Left cardiac atrium (tissue), 4 donors: ENCODE measurements around the gene HSDL2. TPM values are rescaled to one million over a fixed set of nuclear protein-coding genes. Genes with fewer than 3 reads are reported as not detected.
"Not testable (repeated sequence)": the region's sequence is repeated elsewhere in the genome, so short reads cannot be mapped to it uniquely, and the experiment has no call there.

Experiments
- ATAC-seq, 2 donors: fragments of 200-7000 bp; cut with Tn5 transposase; one replicate each; pipeline ENCODE4 v1.9.1; 2020; ENCODE audit warnings: mild to moderate bottlenecking in 2 of 2, moderate library complexity in 2 of 2
- DNase-seq: peaks from one replicate; pipeline ENCODE4 v3.0.0-alpha.2; 2020
- intact Hi-C, 2 donors: fragments of 100-400 bp; cut with DNase I; formaldehyde crosslinking; loops; one replicate each; pipeline versions ENCODE4 v1.14.1 to v1.15.1; 2022 to 2023
- total RNA-seq, 2 donors: library from RNA; stranded (reverse); fragmentation: NEBNext Ultra II Directional; extraction: Animal tissue kit (Norgen Biotek cat#: 25700); gene quantifications; one replicate each; pipeline ENCODE4 v1.2.1, GENCODE V29; 2021
- donor health status: DM: no; HTN: yes; CAD: no.
- donor health status: DM: no; HTN: yes; CAD: no; lungs with severe emphysema.
- donor health status: DM: yes; HTN: yes; CAD: no.
- donor health status: Dilated cardiomyopathy.

HSDL2 gene
- total RNA-seq, 2 donors from 2014 or later: 99.3 to 107 TPM

DNA sequence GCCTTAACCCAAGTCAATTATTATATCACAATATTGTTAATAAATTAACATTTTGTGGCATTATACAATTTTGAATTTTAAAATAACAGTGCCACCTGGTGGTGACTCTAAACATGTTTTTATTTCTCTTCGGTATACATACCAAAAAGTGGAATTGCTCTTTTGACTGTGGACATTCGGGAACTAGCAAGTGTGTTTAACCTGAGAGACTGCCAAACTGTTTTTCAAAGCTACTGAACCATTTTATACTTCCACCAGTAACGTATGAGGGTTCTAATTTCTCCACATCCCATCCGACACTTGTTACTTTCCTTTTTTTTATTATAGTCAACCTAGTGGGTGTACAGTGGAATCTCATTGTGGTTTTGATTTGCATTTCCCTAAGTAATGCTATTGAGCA is 18.3 kb upstream of the HSDL2 start:
- intact Hi-C loops: loop anchor here (2.0 to 5.0 kb wide), 2 partner anchors 264 to 275 kb away; no protein-coding TSS in a partner anchor
- no peak for DNase-seq
- peak; percentile 34 to 51 for ATAC-seq

DNA sequence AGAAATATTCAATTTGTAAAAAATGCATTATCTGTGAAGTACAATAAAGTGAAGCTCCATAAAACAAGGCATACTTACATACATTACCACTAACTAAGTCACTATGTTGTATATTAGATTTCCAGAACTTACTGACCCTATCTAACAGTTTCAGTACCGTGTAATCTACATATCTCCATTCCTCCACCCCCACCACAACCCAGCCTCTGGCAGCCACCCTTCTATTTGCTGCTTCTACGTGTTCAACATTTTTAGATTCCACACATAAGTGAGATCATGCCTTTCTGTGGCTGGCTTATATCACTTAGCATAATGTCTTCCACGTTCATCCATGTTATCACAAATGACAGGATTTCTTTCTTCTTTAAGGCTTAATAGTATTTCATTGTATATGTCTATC is 15.1 kb upstream of the HSDL2 start:
- peak in 1 of 2 donors; percentile 23 for ATAC-seq
- no peak for DNase-seq
- intact Hi-C loops: loop anchor here in 1 of 2 donors (5.0 kb wide), 1 partner anchor 267 kb away; no protein-coding TSS in a partner anchor

DNA sequence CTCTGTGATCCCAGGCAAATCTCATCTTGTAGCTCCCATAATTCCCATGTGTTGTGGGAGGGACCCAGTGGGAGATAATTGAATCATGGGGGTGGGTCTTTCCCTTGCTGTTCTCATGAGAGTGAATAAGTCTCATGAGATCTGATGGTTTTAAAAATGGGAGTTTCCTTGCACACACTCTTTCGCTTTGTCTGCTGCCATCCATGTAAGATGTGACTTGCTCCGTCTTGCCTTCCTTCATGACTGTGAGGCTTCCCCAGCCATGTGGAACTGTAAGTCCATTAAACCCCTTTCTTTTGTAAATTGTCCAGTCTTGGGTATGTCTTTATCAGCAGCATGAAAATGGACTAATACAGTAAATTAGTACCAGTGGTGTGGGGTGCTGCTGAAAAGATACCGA is 14.7 kb upstream of the HSDL2 start:
- DNase-seq, intact Hi-C loops, ATAC-seq: not testable (repeated sequence)

DNA sequence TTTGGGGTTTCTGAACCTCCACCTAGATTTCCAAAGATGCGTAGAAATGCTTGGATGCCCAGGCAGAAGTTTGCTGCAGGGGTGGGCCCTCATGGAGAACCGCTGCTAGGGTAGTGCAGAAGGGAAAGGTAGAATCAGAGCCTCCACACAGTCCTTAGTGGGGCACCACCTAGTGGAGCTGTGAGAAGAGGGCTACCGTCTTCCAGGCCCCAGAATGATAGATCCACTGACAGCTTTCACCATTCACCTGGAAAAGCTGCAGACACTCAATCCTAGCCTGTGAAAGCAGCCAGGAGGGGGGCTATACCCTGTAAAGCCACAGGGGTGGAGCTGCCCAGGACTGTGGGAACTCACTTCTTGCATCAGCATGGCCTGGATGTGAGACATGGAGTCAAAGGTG is 13.3 kb upstream of the HSDL2 start:
- ATAC-seq: no peak
- intact Hi-C loops: no loop called here

DNA sequence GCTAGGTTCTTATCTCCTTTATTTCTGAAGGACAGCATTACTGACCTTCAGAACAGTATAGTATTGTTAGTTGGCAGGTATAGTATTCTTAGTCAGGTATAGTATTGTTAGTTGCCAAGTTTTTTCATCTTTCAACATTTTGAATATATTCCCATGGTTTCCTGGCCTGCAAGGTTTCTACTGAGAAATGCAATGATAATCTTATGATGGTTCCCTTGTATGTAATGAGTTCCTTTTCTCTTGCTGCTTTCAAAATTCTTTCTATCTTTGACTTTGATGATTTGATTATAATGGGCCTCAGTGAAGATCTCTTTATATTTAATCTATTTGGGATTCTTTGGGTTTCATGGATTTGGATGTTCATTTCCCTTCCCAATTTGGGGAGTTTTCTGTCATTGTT is 12.4 kb upstream of the HSDL2 start:
- intact Hi-C loops: no loop called here
- no peak for DNase-seq

More for the DNA sequence above, 13.3 kb upstream of the HSDL2 start:
- DNase-seq: no peak

DNA sequence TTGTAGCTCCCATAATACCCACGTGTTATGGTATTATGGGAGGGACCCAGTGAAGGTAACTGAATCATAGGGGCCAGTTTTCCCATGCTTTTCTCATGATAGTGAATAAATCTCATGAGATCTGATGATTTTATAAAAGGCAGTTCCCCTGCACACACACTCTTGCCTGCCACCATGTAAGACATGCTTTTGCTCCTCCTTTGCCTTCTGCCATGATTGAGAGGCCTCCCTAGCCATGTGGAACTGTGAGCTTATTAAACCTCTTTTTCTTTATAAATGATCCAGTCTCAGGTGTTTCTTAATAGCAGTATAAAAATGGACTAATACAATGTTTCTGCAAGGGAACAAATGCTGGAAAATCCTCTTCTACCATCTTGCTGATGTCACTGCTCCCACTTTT is 10.1 kb upstream of the HSDL2 start:
- DNase-seq: no peak
- intact Hi-C loops: no loop called here
- ATAC-seq: no peak

More for the DNA sequence above, 12.4 kb upstream of the HSDL2 start:
- no peak for ATAC-seq

DNA sequence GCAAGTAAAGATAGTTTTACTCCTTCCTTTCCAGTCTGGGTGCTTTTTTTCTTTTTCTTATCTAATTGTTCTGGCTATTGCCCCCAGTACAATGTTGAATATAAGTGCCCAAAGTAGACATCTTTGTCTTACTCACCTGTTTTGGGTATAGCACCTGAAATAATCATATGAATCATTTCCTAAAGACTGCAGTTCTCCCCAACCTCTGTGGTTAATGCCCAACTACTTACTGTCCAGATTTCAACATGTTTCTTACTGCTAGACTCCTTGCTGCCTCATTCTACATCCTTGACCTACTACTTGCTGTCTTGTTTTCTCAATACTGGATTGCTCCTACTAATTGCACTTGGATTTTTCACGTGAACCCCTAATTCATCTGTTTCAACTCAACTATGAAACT is 8.8 kb upstream of the HSDL2 start:
- ATAC-seq (no peak), DNase-seq (no peak)
- intact Hi-C loops: no loop called here

DNA sequence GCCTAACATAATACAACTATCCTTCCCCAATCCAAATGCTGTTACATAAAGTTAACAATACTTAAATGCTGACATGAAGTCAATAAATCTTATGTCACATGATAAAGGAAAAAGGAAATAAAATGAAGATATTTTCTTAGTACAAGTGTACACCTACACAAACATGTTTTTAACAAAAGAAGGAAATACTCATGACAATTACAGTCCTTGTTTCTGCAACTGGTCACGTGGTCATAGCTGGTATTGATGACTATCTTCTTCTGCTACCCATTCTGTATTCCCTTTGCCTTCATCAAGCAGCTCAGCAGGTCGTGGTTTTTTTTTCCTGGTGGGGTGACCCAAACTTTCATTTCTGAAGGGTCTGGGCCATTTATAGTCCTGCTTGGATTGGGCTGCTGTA is 6.2 kb upstream of the HSDL2 start:
- ATAC-seq, DNase-seq, intact Hi-C loops: not testable (repeated sequence)

DNA sequence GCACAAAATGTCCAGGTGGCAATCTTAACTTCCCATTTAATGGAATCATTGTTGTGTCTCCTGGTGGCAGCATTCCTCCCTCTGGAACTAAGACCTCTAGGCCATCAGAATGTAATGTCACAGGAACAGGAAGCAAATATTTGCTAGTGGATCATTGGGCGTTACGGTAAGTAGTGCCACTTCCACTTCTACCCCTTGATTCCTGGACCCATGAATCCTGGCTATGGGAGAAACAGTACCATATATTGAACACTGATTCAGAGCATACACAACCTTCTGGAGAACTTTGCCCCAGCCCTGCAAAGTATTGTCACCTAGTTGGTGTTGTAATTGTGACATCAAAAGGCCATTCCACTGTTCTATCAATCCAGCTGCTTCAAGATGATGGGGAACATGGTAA is 5.7 kb upstream of the HSDL2 start:
- ATAC-seq, intact Hi-C loops, DNase-seq: not testable (repeated sequence)

DNA sequence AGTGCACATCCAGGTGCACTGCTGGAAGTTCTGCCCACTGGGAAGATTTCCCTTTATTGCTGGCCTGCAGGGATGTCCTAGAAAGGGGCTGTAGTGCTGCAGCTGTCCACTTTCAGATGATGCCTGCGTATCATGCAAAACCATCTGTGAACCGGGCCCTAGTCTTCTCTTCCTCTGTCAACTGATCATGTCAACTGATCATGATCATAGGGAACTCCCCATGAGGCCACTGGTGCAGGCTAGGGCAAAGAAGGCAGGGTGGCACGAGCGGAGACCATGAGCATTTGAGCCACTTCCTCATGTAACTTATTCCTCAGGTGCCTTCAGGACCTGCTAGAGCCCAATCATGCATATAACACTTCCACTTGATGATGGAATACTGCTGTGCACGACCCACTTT is 4.5 kb upstream of the HSDL2 start:
- ATAC-seq (no peak), DNase-seq (no peak)
- intact Hi-C loops: no loop called here

DNA sequence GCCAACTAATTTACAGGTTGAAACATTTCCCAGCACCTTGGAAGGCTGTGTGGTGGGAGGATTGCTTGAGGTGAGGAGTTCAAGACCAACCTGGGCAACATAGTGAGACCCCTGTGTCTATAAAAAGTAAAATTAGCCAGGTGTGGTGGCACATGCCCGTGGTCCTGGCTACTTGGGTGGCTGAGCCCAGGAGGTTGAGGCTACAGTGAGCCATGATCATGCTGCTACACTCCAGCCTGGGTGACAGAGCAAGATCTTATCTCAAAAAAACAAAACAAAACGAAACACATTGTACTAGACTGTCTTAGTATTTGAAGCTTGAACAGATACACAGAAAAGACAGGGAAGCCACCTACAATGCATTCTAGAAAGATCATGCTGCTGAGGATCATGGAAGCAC is 2.8 kb upstream of the HSDL2 start:
- intact Hi-C loops: no loop called here
- no peak for DNase-seq
- ATAC-seq: no peak

DNA sequence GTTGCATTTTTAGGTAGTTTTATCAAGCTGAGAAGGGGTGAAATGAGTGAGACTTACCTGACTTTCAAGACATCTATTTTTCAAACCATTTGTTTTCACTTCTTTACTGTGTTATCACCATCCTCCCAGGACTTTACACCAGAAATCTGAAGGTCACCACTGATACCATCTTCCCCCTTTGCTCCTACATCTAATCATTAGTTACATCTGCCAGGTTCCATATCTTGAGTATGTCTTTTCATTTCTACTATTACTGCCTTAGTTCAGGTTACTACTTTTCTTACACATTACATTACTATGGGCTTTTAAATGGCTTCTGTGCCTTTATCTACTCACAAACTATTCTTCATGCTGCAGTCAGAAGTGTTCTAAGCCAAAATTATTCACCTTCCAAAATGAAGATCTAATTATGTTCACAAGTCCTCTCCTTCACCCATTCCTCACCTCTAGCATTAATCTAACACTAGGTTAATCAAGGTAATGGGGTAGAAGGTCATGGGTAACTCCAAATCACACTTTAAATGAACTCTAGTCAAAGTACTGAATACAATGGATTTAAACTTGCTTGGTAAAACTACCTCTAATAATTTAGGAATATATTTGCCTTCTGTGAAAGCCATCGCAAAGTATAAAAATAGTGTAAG is 2.1 kb upstream of the HSDL2 start:
- no peak for DNase-seq
- intact Hi-C loops: no loop called here
- no peak for ATAC-seq

DNA sequence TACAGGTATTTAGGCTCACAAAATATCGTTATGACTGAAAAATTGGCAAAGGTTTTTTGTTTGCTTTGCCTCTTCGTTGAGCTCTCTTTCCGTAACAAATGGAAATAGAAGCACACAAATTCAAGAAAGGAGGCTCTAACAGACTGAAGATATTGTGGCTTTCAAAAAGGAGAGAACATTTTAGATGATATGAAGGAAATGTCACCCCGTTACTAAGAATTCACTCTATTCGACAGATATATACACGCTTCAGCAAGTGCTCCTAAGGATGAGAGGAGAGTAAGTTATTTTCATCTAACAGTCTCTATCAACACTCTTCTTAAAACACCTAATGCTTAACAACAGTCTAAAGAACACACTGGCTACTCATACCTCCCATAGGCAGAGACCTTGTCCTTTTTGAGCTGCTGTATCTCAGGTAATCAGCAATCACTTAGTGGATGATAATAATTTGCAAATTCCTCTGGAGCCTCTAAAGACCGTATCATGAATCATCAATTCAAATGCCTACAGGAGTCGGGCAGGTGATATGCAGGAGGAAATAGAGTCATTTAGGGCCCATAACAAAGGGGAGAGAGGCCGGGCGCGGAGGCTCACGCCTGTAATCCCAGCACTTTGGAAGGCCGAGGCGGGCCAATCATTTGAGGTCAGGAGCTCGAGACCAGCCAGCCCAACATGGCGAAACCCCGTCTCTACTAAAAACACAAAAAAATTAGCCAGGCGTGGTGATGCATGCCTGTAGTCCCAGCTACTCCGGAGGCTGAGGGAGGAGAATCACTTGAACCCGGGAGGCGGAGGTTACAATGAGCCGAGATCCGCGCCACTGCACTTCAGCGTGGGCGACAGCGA is 1.4 kb upstream of the HSDL2 start:
- intact Hi-C loops: no loop called here
- DNase-seq (peak; percentile 29), ATAC-seq (peak in 1 of 2 donors; percentile 1)

DNA sequence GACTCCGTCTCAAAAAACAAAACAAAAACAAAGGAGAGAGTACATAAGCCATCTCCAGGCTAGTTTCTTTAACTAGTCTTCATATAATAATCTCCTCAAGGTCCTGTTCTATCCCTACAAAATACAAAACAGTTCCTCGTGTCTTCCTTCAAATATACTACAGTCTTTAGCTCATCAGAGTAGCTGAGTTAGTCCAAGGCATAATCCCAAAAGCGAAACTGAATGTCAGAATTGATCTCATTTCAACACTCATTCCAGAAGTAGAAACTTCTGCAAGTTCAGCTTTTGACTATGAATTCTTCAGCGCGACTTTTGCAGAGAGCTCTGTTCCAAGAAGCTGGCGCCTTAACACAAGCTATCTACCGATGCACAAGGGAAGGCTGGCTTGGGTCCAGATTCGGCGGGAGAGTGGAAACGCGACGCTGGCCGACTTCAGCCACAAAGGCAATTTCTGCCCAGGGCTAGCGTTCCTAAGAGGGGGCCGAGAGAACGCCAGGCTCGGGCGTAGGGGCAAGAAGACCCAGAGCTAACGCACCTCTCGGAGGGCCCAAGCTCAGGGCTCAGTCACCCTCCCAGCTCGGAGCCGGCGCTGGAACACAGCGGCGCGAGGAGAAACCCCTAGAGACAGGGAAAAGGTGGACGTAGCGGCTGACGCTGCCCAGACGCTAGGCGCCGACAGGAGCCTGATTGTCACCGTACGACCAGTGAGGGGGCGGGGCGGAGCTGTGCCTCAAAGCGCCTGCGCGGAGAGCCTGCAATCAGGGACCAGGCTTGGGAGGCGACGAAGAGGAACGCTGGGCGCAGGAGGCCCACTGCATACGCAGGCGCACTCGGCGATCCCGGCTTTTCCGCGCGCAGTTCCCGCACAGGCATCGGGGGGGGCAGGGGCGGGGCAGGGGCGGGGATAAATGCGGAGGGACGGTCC is 469 bp upstream of the HSDL2 start:
- DNase-seq (peak; percentile 100), ATAC-seq (peak; percentile 97)
- intact Hi-C loops: no loop called here

DNA sequence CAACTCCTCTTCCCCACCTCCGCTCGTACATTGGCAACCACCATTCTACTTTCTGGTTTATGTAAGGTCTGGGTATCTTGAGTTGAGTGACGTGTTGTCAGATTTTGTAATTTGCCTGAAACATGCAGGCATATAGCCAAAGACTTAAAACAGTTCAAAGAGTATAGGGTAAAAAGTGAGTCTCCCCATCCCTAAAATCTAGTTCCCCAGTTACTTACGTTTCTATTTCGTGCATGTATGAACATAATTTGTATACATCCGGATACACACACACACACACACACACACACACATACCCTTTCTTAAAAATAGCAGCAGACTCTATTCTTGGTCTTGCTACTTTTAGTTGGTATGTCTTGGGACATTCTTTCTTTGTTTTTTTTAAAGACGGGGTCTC is 915 bp downstream of the HSDL2 start:
- intact Hi-C loops: no loop called here
- no peak for DNase-seq
- peak in 1 of 2 donors; percentile 1 for ATAC-seq

DNA sequence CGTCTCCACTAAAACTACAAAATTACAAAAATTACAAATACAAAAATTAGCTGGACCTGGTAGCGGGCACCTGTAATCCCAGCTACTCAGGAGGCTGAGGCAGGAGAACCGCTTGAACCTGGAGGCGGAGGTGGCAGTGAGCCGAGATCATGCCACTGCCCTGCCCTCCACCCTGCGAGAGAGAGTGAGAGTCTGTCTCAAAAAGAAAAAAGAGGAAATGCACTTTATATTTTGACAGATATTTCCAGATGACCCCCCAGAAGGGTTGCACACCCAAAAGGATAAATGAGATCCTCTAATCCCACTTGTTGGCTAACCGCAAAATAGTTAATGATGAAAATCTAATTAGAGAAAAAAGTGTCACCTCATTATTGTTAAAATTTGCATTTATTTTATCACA is 2.2 kb downstream of the HSDL2 start:
- intact Hi-C loops: no loop called here
- ATAC-seq: no peak
- no peak for DNase-seq

DNA sequence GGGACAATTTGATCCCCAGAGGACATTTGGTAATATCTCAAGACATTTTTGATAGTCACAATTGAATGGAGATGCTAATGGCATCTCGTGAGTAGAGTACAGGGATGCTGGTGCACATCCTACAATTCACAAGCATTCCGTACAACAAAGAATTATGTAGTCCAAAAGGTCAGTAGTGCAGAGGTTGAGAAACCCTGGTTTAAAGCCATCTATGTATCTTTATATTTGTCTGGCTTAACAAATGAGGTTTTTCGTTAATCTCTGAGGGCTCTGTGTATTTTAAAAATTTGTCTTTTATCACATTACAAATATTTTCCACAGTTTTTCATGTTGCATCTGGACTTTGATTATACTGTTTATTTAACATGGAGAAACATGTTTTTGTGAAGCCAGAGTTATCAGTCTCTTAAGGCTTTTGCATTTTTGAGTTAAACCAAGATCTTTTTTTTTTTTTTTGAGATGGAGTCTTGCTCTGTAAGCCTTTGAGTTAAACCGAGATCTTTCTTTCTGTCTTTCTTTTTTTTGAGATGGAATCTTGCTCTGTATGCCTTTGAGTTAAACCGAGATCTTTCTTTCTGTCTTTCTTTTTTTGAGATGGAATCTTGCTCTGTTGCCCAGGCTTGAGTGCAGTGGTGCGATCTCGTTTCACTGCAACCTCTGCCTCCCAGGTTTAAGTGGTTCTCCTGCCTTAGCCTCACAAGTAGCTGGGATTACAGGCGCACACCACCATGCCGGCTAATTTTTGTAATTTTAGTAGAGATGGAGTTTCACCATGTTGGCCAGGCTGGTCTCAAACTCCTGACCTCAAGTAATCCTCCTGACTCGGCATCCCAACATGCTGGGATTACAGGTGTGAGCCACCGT is 2.8 kb downstream of the HSDL2 start:
- intact Hi-C loops: no loop called here
- ATAC-seq (no peak), DNase-seq (no peak)

DNA sequence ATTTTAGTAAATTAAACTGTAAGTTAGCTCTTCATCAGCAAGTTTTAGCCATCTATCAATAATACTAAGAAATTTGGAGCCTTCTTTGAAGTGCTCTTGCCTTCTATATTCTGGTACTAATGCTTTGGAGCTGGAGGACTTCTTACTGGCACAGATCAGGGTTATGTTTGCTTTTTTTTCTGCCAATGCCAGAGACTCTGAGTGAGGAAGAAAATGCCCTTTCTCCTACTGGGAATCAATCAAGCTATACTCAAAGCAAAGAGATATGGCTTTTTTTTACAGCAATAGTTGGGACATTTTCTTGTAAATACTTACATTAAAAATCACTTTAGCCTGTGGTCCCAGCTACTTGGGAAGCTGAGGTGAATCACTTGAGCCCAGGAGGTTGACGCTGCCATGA is 4.3 kb downstream of the HSDL2 start:
- DNase-seq: no peak
- intact Hi-C loops: no loop called here

DNA sequence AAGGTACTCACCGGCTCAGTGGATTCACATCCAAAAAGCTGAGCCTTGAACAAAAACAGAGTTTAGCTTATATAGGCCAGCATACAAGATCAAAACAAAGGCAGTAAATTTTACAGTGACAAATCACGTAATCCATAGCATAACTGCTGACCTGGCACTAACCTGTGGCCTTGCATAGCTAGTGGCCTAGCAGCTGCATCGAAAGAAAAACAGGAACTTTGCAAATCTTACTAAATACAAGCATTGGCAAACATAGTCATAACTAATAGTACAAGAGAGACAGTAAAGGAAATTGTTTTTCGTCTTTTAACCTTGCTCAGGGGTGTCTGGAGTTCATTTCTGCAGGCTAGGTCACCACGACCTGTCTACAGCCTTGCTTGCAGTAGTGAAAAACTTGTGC is 4.8 kb downstream of the HSDL2 start:
- no peak for ATAC-seq
- intact Hi-C loops: no loop called here
- DNase-seq: no peak

More for the DNA sequence above, 4.3 kb downstream of the HSDL2 start:
- ATAC-seq: no peak
